Panc1 (cell line): ENCODE measurements around the gene B4GALNT4. TPM values are rescaled to one million over a fixed set of nuclear protein-coding genes. Genes with fewer than 3 reads are reported as not detected.

Experiments used
- ATAC-seq: fragments of 200-7000 bp; cut with Tn5 transposase; 2 replicates; pipeline ENCODE4 v1.9.1; 2020; ENCODE audit warnings: mild to moderate bottlenecking, moderate library complexity
- BruUV-seq: library from RNA; stranded (reverse); fragments of 400-500 nt; replicated peaks from 2 replicates; lab custom pipeline; 2021; lab: Mats Ljungman, UMichigan
- CTCF ChIA-PET: fragments of 300-600 bp; sonication (Branson Sonifier 250); formaldehyde crosslinking; loops from one replicate; lab custom pipeline; 2022; ENCODE audit warnings: antibody characterized with exemption; lab: Charles Lee
- POLR2A ChIA-PET: fragments of 300-600 bp; sonication (Branson Sonifier 250); formaldehyde crosslinking; loops from one replicate; lab custom pipeline; 2022; ENCODE audit warnings: antibody characterized with exemption; lab: Charles Lee
- DNase-seq: peaks from one replicate; pipeline ENCODE4 v3.0.0-alpha.2; 2010; ENCODE audit warnings: low read depth, low spot score
- H3K27ac ChIP-seq: 2 replicates; pipeline ENCODE4 v1.5.1; 2011; ENCODE audit warnings: mild to moderate bottlenecking, low read length, inconsistent platforms
- H3K27me3 ChIP-seq: fragments of 200-500 bp; sonication (Bioruptor generic); 2 replicates; pipeline ENCODE4 v1.6.0; 2014; ENCODE audit warnings: low read length, inconsistent platforms; ENCODE audit not compliant: control insufficient read depth, insufficient read depth
- H3K36me3 ChIP-seq: fragments of 200-500 bp; sonication (Bioruptor generic); 2 replicates; pipeline ENCODE4 v1.5.1; 2014; ENCODE audit warnings: inconsistent platforms, mild to moderate bottlenecking, low read length, moderate library complexity; ENCODE audit not compliant: control insufficient read depth, insufficient read depth
- H3K4me1 ChIP-seq: 2 replicates; pipeline ENCODE4 v1.5.1; 2011; ENCODE audit warnings: inconsistent platforms, mild to moderate bottlenecking, low read length, moderate library complexity; ENCODE audit not compliant: control insufficient read depth, insufficient read depth
- H3K4me3 ChIP-seq, 2 experiments: 2 replicates each; pipeline ENCODE4 v1.5.1; 2011 to 2012; ENCODE audit warnings: low read depth in 2 of 2, low read length in 2 of 2, mild to moderate bottlenecking in 2 of 2, inconsistent platforms in 1 of 2, moderate library complexity in 1 of 2
- H3K9me3 ChIP-seq: fragments of 200-500 bp; sonication (Bioruptor generic); 2 replicates; pipeline ENCODE4 v1.5.1; 2014; ENCODE audit warnings: low read depth, mild to moderate bottlenecking, inconsistent platforms, low read length, moderate library complexity; ENCODE audit not compliant: control insufficient read depth, insufficient read depth
- POLR2AphosphoS5 ChIP-seq: IDR thresholded peaks from 2 replicates; pipeline ENCODE4 v1.6.1; 2012; ENCODE audit warnings: mild to moderate bottlenecking, low read depth, low read length, moderate library complexity
- SIN3A ChIP-seq: IDR thresholded peaks from 2 replicates; pipeline ENCODE4 v1.6.1; 2012; ENCODE audit warnings: low read depth, mild to moderate bottlenecking, low read length, moderate library complexity, borderline replicate concordance; ENCODE audit not compliant: insufficient read depth
- TCF7L2 ChIP-seq: IDR thresholded peaks from 2 replicates; pipeline ENCODE4 v1.6.1; 2011; ENCODE audit warnings: mild to moderate bottlenecking, low read depth, low read length, inconsistent platforms
- in situ Hi-C: cut with HindIII; loops from 2 replicates; pipeline ENCODE4 v1.10.0; 2016; ENCODE audit warnings: low sequenced_read_pairs, low pct_unique_long_range_greater_than_20kb
- intact Hi-C: fragments of 100-400 bp; cut with micrococcal nuclease; formaldehyde crosslinking; loops from one replicate; pipeline ENCODE4 v1.10.0; 2022; ENCODE audit not compliant: unreplicated experiment
- total RNA-seq: library from RNA; stranded (reverse); gene quantifications from one replicate; pipeline ENCODE4 v1.2.1, GENCODE V29; 2021; ENCODE audit not compliant: unreplicated experiment
- TF ChIP-seq, protein P1 (sequence below): fragments of 450-650 bp; IDR thresholded peaks from 2 replicates; pipeline ENCODE4 v1.5.1; 2017; ENCODE audit warnings: mild to moderate bottlenecking
- TF ChIP-seq, protein P2 (sequence below), 2 experiments: IDR thresholded peaks; 2 replicates each; pipeline ENCODE4 v1.6.1; 2011 to 2012; ENCODE audit warnings: low read depth in 2 of 2, control low read depth in 1 of 2, low read length in 1 of 2, mild to moderate bottlenecking in 1 of 2, moderate library complexity in 1 of 2; ENCODE audit not compliant: insufficient read depth in 1 of 2

Gene B4GALNT4
- total RNA-seq, 1 experiment from 2014 or later = 122 TPM

DNA sequence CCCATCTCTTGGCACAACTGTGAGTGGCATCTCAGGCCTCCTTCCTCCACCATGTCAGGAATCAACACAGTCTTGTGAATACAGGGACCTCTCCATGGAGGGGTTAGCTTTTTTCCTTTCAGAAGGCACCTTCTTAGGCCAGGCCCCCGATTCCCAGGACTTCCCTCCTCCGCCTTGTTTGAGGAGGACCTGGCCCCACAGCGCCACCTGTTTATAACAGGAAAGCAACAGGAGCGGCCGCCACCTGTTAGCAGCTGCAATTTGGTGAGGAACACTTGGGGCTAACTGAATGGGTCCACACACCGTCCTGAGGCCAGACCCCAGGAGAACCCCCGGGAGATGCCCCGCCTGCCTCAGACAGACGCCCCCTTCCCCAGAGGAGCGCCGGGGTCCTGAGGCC, 20.9 kb downstream of the B4GALNT4 start:
- no peak overlapping the region for H3K4me3 ChIP-seq
- POLR2A ChIA-PET = no interaction called here
- peaks cover 8% of the 10 kb centered on the region; the same call in 1 of the 2 replicates for H3K9me3 ChIP-seq
- CTCF ChIA-PET = no interaction called here
- no peak for DNase-seq
- peaks cover 34% of the 10 kb centered on the region for H3K4me1 ChIP-seq
- no peak for ATAC-seq
- intact Hi-C loops (loop anchor here (5.0 kb wide), 1 partner anchor 57 kb away; no protein-coding TSS in a partner anchor), in situ Hi-C loops (no loop called here)
- H3K27me3 ChIP-seq = no peaks in the 10 kb centered on the region
- TF ChIP-seq SIN3A (no peak), POLR2AphosphoS5 (no peak), TCF7L2 (no peak)
- TF ChIP-seq, protein P1, sequence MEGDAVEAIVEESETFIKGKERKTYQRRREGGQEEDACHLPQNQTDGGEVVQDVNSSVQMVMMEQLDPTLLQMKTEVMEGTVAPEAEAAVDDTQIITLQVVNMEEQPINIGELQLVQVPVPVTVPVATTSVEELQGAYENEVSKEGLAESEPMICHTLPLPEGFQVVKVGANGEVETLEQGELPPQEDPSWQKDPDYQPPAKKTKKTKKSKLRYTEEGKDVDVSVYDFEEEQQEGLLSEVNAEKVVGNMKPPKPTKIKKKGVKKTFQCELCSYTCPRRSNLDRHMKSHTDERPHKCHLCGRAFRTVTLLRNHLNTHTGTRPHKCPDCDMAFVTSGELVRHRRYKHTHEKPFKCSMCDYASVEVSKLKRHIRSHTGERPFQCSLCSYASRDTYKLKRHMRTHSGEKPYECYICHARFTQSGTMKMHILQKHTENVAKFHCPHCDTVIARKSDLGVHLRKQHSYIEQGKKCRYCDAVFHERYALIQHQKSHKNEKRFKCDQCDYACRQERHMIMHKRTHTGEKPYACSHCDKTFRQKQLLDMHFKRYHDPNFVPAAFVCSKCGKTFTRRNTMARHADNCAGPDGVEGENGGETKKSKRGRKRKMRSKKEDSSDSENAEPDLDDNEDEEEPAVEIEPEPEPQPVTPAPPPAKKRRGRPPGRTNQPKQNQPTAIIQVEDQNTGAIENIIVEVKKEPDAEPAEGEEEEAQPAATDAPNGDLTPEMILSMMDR = no peak; the same call in 1 of the 2 replicates
- TF ChIP-seq, protein P2, sequence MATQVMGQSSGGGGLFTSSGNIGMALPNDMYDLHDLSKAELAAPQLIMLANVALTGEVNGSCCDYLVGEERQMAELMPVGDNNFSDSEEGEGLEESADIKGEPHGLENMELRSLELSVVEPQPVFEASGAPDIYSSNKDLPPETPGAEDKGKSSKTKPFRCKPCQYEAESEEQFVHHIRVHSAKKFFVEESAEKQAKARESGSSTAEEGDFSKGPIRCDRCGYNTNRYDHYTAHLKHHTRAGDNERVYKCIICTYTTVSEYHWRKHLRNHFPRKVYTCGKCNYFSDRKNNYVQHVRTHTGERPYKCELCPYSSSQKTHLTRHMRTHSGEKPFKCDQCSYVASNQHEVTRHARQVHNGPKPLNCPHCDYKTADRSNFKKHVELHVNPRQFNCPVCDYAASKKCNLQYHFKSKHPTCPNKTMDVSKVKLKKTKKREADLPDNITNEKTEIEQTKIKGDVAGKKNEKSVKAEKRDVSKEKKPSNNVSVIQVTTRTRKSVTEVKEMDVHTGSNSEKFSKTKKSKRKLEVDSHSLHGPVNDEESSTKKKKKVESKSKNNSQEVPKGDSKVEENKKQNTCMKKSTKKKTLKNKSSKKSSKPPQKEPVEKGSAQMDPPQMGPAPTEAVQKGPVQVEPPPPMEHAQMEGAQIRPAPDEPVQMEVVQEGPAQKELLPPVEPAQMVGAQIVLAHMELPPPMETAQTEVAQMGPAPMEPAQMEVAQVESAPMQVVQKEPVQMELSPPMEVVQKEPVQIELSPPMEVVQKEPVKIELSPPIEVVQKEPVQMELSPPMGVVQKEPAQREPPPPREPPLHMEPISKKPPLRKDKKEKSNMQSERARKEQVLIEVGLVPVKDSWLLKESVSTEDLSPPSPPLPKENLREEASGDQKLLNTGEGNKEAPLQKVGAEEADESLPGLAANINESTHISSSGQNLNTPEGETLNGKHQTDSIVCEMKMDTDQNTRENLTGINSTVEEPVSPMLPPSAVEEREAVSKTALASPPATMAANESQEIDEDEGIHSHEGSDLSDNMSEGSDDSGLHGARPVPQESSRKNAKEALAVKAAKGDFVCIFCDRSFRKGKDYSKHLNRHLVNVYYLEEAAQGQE (IDR thresholded peaks at IDR 0.05; ENCODE audit: insufficient read depth in 1 of 2, low read depth in 2 of 2, low read length in 1 of 2) = no peak
- H3K27ac ChIP-seq = no peak overlapping the region
- no TSS peak for BruUV-seq
- H3K36me3 ChIP-seq = no peaks in the 10 kb centered on the region

DNA sequence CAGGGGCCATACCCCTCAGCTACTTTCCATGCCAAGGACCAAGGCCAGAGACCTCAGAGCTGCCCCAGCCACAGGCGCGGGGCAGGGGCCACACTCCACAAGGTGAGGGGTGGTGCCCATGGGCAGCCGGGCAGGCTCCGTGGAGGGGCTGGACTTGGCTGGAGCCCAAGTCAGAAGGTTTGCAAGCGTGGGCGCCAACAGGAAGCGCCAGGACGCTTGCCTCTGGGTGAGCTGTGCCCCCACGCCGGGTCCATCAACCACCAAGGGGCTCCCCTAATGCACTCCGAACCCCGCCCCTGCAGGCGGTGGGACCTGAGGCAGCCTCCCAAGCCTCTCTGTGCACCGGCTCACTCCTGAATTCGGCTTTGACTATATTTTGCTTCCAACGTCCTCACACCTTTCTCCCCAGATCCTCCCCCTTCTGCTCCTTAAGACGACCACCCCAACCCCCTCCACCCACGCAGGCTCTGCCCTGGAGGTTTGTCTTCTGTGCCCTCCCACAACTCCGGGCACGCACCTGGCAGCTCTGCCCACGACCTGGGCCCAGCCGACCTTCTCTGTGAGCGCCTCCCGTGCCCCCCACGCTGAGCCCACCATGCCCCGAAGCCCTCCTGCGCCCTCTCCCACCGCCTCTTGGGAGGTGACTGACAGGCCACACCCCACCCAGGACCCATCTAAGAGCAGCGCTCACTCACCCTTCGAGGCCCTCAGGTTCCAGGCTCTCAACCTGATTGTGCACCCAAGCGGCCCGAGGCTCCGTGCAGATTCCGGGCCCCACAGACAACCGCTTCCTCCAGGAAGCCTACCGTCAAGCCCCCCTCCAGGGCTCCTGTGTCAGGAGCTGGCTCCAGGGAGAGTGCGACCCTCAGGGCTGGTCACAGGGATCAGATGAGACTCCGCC, 22.1 kb downstream of the B4GALNT4 start:
- no peak overlapping the region for H3K4me3 ChIP-seq
- POLR2A ChIA-PET = no interaction called here
- no peaks in the 10 kb centered on the region for H3K36me3 ChIP-seq
- TF ChIP-seq POLR2AphosphoS5 = no peak
- H3K27ac ChIP-seq = no peak overlapping the region; the same call in 1 of the 2 replicates
- no peaks in the 10 kb centered on the region for H3K27me3 ChIP-seq
- H3K4me1 ChIP-seq = peaks cover 46% of the 10 kb centered on the region
- DNase-seq (no peak), ATAC-seq (no peak)
- in situ Hi-C loops = no loop called here
- no TSS peak for BruUV-seq
- CTCF ChIA-PET = no interaction called here
- intact Hi-C loops = loop anchor here (5.0 kb wide), 1 partner anchor 56 kb away; no protein-coding TSS in a partner anchor
- peaks cover 6% of the 10 kb centered on the region; the same call in 1 of the 2 replicates for H3K9me3 ChIP-seq
